HepG2 (cell line): ENCODE measurements around the gene SPINK4. TPM values are rescaled to one million over a fixed set of nuclear protein-coding genes. Genes with fewer than 3 reads are reported as not detected.
A peak's percentile ranks its signal among the peaks of the same experiment; 100 is the strongest.

Experiments
- EEA1 ChIP-seq: sonication (generic); formaldehyde crosslinking; IDR thresholded peaks from 2 replicates; pipeline ENCODE4 v1.5.1; 2020; ENCODE audit warnings: mild to moderate bottlenecking, missing genetic modification reagents, borderline replicate concordance
- FOXA1 ChIP-seq, 2 experiments: fragments of 450-650 bp in 1 of 2; sonication (generic) in 1 of 2; formaldehyde crosslinking in 1 of 2; IDR thresholded peaks; 2 replicates each; pipeline versions ENCODE4 v1.4.0 to v1.6.1; 2016 to 2020; ENCODE audit warnings: missing genetic modification reagents in 1 of 2
- FOXA3 ChIP-seq: IDR thresholded peaks from 2 replicates; pipeline ENCODE4 v1.6.1; 2016; ENCODE audit warnings: missing genetic modification reagents, missing compliant biosample characterization
- HNRNPH1 ChIP-seq: fragments of 200-400 bp; formaldehyde crosslinking; optimal IDR thresholded peaks from 2 replicates; pipeline ENCODE3; 2017; ENCODE audit warnings: mild to moderate bottlenecking, low read depth, low read length
- MEF2D ChIP-seq: sonication (generic); formaldehyde crosslinking; IDR thresholded peaks from 2 replicates; pipeline ENCODE4 v1.5.1; 2020; ENCODE audit warnings: mild to moderate bottlenecking, missing genetic modification reagents
- TBP ChIP-seq: sonication (generic); formaldehyde crosslinking; IDR thresholded peaks from 2 replicates; pipeline ENCODE4 v1.5.0; 2020; ENCODE audit warnings: missing genetic modification reagents
- TCF12 ChIP-seq, 2 experiments: fragments of 450-650 bp in 1 of 2; sonication (generic) in 1 of 2; formaldehyde crosslinking in 1 of 2; IDR thresholded peaks; 2 replicates each; pipeline versions ENCODE4 v1.6.1 to v1.8.0; 2017 to 2022; ENCODE audit warnings: antibody characterized with exemption in 1 of 2, mild to moderate bottlenecking in 1 of 2, missing genetic modification reagents in 1 of 2, moderate library complexity in 1 of 2
- THAP11 ChIP-seq: IDR thresholded peaks from 2 replicates; pipeline ENCODE4 v1.6.1; 2016; ENCODE audit warnings: missing biosample characterization, missing genetic modification reagents
- TMF1 ChIP-seq: sonication (generic); formaldehyde crosslinking; IDR thresholded peaks from 2 replicates; pipeline ENCODE4 v1.8.1; 2022; ENCODE audit warnings: low read depth, missing genetic modification reagents
- ZBTB7B ChIP-seq: sonication (generic); formaldehyde crosslinking; IDR thresholded peaks from 2 replicates; pipeline ENCODE4 v1.4.0; 2020; ENCODE audit warnings: missing genetic modification reagents
- ZFP36L1 ChIP-seq: sonication (generic); formaldehyde crosslinking; IDR thresholded peaks from 2 replicates; pipeline ENCODE4 v1.8.0; 2022; ENCODE audit warnings: mild to moderate bottlenecking, missing genetic modification reagents, moderate library complexity
- ZFP36L2 ChIP-seq: sonication (generic); formaldehyde crosslinking; IDR thresholded peaks from 2 replicates; pipeline ENCODE4 v1.4.0; 2020; ENCODE audit warnings: missing genetic modification reagents
- ZNF333 ChIP-seq: sonication (generic); formaldehyde crosslinking; IDR thresholded peaks from 2 replicates; pipeline ENCODE4 v1.4.0; 2020; ENCODE audit warnings: mild to moderate bottlenecking, missing genetic modification reagents, borderline replicate concordance
- ZNF547 ChIP-seq: sonication (generic); formaldehyde crosslinking; IDR thresholded peaks from 2 replicates; pipeline ENCODE4 v1.5.1; 2020; ENCODE audit warnings: mild to moderate bottlenecking, missing genetic modification reagents
- ZNF572 ChIP-seq: sonication (generic); formaldehyde crosslinking; IDR thresholded peaks from 2 replicates; pipeline ENCODE4 v1.5.1; 2020; ENCODE audit warnings: mild to moderate bottlenecking, missing genetic modification reagents
- ZNF614 ChIP-seq: IDR thresholded peaks from 2 replicates; pipeline ENCODE4 v1.6.1; 2018; ENCODE audit warnings: missing biosample characterization, missing genetic modification reagents, inconsistent platforms, borderline replicate concordance
- ZZZ3 ChIP-seq: sonication (generic); formaldehyde crosslinking; IDR thresholded peaks from 2 replicates; pipeline ENCODE4 v1.4.0; 2020; ENCODE audit warnings: missing genetic modification reagents, mild to moderate bottlenecking, borderline replicate concordance
- polyA plus RNA-seq, 8 experiments: library from polyadenylated mRNA; depleted of rRNA in 3 of 8; stranded (reverse) in 7 of 8; unstranded in 1 of 8; fragments of >200 nt; fragmentation: Illumina TruSeq in 4 of 8; extraction: Trizol in 4 of 8; gene quantifications; 2 replicates each; pipeline versions ENCODE4 v1.2.1 to v1.2.3, GENCODE V29; 2011 to 2016; ENCODE audit warnings: low read depth in 4 of 8, missing spikeins in 1 of 8, mixed read lengths in 1 of 8; ENCODE audit not compliant: insufficient read depth in 1 of 8
- total RNA-seq, 5 experiments: library from RNA; depleted of rRNA; stranded (reverse); fragments of >200 nt; fragmentation: Illumina TruSeq; extraction: Trizol; gene quantifications; 2 replicates each; pipeline ENCODE4 v1.2.3, GENCODE V29; 2016; ENCODE audit warnings: low read depth in 1 of 5
- TF ChIP-seq, protein P1 (sequence below): sonication (generic); formaldehyde crosslinking; IDR thresholded peaks from 2 replicates; pipeline ENCODE4 v1.5.0; 2020; ENCODE audit warnings: mild to moderate bottlenecking, missing genetic modification reagents, borderline replicate concordance
- TF ChIP-seq, protein P2 (sequence below): sonication (generic); formaldehyde crosslinking; IDR thresholded peaks from 2 replicates; pipeline ENCODE4 v1.8.1; 2022; ENCODE audit warnings: low read depth, mild to moderate bottlenecking, missing genetic modification reagents
- TF ChIP-seq, protein P3 (sequence below): sonication (generic); formaldehyde crosslinking; IDR thresholded peaks from 2 replicates; pipeline ENCODE4 v1.4.0; 2020; ENCODE audit warnings: mild to moderate bottlenecking, missing genetic modification reagents, borderline replicate concordance
- TF ChIP-seq, protein P4 (sequence below): sonication (generic); formaldehyde crosslinking; IDR thresholded peaks from 2 replicates; pipeline ENCODE4 v1.5.0; 2020; ENCODE audit warnings: missing genetic modification reagents

SPINK4 gene
- total and polyA plus RNA-seq, 2 of the 13 experiments (the other 11 are each of a cell fraction or from before 2014, with no cell fraction given), result 0.53 to 3.4 TPM

DNA sequence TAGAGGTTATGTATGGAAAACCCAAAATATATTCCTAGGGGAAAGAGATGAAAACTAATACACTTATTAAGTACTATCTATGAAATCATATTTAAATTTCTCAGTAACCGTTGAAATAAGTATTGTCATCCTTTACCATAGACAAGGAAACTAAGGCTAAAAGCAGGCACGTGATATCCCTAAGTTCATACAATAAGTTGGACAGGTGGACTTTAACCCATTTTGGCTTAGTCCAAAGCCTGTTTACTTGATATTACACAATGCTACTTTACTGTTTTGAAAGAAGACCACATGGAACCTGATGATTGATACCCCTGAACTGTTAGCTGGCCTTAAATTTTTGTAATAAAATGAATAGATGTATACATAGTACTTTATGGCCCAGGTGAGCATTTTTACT, 53.8 kb downstream of the SPINK4 start (continued):
- TF ChIP-seq, protein P1, sequence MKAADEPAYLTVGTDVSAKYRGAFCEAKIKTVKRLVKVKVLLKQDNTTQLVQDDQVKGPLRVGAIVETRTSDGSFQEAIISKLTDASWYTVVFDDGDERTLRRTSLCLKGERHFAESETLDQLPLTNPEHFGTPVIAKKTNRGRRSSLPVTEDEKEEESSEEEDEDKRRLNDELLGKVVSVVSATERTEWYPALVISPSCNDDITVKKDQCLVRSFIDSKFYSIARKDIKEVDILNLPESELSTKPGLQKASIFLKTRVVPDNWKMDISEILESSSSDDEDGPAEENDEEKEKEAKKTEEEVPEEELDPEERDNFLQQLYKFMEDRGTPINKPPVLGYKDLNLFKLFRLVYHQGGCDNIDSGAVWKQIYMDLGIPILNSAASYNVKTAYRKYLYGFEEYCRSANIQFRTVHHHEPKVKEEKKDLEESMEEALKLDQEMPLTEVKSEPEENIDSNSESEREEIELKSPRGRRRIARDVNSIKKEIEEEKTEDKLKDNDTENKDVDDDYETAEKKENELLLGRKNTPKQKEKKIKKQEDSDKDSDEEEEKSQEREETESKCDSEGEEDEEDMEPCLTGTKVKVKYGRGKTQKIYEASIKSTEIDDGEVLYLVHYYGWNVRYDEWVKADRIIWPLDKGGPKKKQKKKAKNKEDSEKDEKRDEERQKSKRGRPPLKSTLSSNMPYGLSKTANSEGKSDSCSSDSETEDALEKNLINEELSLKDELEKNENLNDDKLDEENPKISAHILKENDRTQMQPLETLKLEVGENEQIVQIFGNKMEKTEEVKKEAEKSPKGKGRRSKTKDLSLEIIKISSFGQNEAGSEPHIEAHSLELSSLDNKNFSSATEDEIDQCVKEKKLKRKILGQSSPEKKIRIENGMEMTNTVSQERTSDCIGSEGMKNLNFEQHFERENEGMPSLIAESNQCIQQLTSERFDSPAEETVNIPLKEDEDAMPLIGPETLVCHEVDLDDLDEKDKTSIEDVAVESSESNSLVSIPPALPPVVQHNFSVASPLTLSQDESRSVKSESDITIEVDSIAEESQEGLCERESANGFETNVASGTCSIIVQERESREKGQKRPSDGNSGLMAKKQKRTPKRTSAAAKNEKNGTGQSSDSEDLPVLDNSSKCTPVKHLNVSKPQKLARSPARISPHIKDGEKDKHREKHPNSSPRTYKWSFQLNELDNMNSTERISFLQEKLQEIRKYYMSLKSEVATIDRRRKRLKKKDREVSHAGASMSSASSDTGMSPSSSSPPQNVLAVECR (CRISPR knock-in tag), result no peak; the same call in 1 of the 2 replicates
- TF ChIP-seq TCF12 (IDR thresholded peaks at IDR 0.05) (no peak), TCF12 (CRISPR knock-in tag; IDR thresholded peaks at IDR 0.05) (no peak), ZZZ3 (CRISPR knock-in tag) (no peak), THAP11 (peak; percentile 58; the same call in 1 of the 2 replicates), ZNF614 (CRISPR knock-in tag) (peak; percentile 72; the same call in 1 of the 2 replicates), TMF1 (CRISPR knock-in tag) (no peak), ZFP36L2 (CRISPR knock-in tag) (no peak), MEF2D (CRISPR knock-in tag) (no peak), ZBTB7B (no peak), EEA1 (CRISPR knock-in tag) (no peak), FOXA3 (CRISPR knock-in tag) (peak; percentile 92), ZNF333 (CRISPR knock-in tag) (no peak), FOXA1 (IDR thresholded peaks at IDR 0.05) (no peak), FOXA1 (CRISPR knock-in tag; IDR thresholded peaks at IDR 0.05) (peak; percentile 88), TBP (CRISPR knock-in tag) (no peak), ZFP36L1 (CRISPR knock-in tag) (no peak), ZNF572 (CRISPR knock-in tag) (no peak), ZNF547 (CRISPR knock-in tag) (no peak), HNRNPH1 (no peak)
- TF ChIP-seq, protein P2, sequence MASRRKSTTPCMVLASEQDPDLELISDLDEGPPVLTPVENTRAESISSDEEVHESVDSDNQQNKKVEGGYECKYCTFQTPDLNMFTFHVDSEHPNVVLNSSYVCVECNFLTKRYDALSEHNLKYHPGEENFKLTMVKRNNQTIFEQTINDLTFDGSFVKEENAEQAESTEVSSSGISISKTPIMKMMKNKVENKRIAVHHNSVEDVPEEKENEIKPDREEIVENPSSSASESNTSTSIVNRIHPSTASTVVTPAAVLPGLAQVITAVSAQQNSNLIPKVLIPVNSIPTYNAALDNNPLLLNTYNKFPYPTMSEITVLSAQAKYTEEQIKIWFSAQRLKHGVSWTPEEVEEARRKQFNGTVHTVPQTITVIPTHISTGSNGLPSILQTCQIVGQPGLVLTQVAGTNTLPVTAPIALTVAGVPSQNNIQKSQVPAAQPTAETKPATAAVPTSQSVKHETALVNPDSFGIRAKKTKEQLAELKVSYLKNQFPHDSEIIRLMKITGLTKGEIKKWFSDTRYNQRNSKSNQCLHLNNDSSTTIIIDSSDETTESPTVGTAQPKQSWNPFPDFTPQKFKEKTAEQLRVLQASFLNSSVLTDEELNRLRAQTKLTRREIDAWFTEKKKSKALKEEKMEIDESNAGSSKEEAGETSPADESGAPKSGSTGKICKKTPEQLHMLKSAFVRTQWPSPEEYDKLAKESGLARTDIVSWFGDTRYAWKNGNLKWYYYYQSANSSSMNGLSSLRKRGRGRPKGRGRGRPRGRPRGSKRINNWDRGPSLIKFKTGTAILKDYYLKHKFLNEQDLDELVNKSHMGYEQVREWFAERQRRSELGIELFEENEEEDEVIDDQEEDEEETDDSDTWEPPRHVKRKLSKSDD, result no peak; the same call in 1 of the 2 replicates
- TF ChIP-seq, protein P3, sequence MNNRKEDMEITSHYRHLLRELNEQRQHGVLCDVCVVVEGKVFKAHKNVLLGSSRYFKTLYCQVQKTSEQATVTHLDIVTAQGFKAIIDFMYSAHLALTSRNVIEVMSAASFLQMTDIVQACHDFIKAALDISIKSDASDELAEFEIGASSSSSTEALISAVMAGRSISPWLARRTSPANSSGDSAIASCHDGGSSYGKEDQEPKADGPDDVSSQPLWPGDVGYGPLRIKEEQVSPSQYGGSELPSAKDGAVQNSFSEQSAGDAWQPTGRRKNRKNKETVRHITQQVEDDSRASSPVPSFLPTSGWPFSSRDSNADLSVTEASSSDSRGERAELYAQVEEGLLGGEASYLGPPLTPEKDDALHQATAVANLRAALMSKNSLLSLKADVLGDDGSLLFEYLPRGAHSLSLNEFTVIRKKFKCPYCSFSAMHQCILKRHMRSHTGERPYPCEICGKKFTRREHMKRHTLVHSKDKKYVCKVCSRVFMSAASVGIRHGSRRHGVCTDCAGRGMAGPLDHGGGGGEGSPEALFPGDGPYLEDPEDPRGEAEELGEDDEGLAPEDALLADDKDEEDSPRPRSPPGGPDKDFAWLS (CRISPR knock-in tag), result no peak
- TF ChIP-seq, protein P4, sequence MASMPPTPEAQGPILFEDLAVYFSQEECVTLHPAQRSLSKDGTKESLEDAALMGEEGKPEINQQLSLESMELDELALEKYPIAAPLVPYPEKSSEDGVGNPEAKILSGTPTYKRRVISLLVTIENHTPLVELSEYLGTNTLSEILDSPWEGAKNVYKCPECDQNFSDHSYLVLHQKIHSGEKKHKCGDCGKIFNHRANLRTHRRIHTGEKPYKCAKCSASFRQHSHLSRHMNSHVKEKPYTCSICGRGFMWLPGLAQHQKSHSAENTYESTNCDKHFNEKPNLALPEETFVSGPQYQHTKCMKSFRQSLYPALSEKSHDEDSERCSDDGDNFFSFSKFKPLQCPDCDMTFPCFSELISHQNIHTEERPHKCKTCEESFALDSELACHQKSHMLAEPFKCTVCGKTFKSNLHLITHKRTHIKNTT, result no peak
